Measurements from ENCODE around the gene PTPRH.
"Not testable (repeated sequence)": the region's sequence is repeated elsewhere in the genome, so short reads cannot be mapped to it uniquely, and the experiment has no call there.

PTPRH gene

DNA sequence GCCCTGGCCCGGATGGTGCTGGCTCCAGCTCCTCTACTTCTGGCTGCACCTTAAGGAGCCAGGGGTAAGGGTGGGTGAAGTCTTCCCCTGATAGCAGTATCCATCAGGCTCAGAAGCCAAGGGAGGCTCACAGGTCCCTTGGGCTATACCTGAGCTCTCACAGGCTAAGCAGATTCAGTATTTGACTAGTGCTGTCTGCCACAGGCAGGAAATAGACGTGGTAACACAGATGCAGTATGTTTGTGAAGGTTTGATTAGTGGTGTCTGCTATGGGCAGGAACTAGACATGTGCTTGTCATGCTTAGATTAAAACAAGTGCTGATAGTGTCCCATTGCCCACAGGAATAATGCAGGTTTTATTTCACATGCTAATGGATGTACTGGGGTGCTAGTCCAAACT, 33.2 kb downstream of the PTPRH start:
- DNase-seq = no peak

- no peak for DNase-seq
These were observed 34.0 kb downstream of the PTPRH start for GRCh38 chr19:55175117-55175867.

DNA sequence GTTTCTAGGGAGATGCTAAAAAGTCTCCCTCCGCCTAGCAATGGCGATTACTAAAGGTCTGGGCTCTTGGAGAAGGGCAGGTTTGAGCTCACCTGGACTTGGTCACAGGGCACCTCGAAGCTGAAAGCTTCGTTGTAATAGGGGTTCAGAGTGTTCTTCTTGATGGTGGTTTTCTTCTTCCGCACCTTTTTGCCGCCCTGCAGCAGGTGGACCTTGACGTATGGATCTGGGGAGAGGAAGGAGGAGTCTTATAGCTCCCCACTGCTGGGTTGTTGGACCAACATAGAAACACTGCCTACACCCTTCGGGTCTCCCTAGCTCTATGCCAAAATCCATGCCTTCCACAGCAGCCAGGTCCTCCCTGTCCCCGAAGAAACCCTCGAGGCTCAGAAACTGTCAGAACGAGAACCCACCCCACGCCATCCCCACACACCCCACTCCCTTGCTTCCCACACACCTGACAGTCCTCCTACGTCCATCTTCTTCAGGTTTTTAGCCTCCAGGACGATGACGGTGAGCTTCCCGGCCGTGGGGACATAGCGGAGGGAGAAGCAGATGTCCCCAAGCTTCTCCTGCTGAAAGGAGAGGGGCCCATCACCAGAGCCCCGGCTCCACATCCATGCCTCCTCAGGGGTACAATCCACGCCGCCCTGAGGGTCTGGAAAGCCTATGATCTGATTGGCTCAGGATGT, 34.7 kb downstream of the PTPRH start:
- DNase-seq = no peak

- DNase-seq = no peak
These were observed 35.4 kb downstream of the PTPRH start for GRCh38 chr19:55173714-55174409.

GRCh38 chr19:55173186-55173713, 36.1 kb downstream of the PTPRH start:
- DNase-seq = no peak

- DNase-seq = no peak
These were observed 36.6 kb downstream of the PTPRH start for GRCh38 chr19:55172741-55173140.

- DNase-seq = not testable (repeated sequence)
These were observed 37.0 kb downstream of the PTPRH start for GRCh38 chr19:55172318-55172717.

- no peak for DNase-seq
These were observed 37.9 kb downstream of the PTPRH start for GRCh38 chr19:55171440-55171839.

DNA sequence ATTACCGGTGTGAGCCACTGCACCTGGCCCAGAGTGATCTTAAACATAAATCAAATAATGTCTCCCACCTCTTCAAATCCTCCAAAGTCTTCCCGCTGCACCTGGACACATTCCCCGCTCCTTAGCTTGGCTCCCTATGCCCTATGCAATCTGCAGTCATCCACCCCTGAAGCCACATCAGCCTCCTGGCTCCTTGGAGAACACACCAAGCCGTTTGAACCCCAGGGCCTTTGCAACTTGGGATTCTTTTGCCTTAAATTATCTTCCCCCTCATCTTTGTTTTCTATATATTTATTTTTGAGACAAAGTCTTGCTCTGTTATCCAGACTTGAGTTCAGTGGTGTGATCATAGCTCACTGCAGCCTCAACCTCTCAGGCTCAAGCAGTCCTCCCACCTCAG, 40.2 kb downstream of the PTPRH start:
- DNase-seq = no peak

- peak; percentile 92 for DNase-seq
These were observed 42.6 kb downstream of the PTPRH start, which contains the start of gene DNAAF3 for GRCh38 chr19:55166530-55167268. Gene DNAAF3, minus strand, starts transcription at chr19:55166613. Its CDS starts 200 bp downstream, at chr19:55166413.

- peak; percentile 73 for DNase-seq
These were observed 43.3 kb downstream of the PTPRH start for GRCh38 chr19:55165952-55166529.

DNA sequence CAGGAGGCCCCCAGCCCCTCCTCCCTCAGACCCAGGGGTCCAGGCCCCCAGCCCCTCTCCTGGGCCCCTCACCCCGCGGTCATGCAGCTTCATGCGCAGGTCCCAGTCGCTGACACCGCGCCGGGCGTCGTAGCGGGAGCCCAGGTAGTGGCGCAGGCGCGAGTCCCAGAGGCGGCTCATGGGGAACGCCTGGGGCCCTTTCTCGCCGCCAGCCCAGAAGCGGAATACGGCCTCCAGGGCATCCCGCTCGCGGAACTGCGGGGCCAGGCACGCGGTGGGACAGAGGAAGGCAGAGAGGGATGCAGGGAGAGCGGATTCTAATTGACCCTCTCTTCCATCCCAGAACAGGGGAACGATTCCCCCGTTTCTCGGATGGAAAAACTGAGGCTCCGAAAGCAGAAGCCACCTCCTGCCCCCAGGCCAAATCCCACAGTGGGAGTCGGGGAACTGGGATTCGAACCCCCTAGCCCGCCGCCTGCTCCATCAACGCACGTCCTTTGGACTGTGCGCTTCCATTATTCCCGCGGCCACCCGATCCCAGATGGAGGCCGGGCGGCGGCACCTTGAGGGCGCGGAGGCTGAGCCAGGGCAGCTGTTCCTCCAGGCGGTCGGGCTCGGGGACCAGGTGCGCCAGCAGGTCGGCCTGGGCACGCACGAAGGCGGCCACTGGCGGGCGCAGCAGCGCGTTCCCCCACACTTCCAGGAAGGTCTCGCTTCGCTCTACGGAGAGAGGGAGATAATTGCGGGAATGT, 47.6 kb downstream of the PTPRH start:
- DNase-seq = no peak

- no peak for DNase-seq
These were observed 48.3 kb downstream of the PTPRH start for GRCh38 chr19:55160986-55161365.

- DNase-seq = peak; percentile 52
These were observed 48.9 kb downstream of the PTPRH start for GRCh38 chr19:55160128-55160985.

GRCh38 chr19:55158848-55159749, 50.2 kb downstream of the PTPRH start:
- DNase-seq = no peak

- DNase-seq = no peak
These were observed 50.9 kb downstream of the PTPRH start for GRCh38 chr19:55158423-55158822.

- DNase-seq = no peak
These were observed 52.0 kb downstream of the PTPRH start, which contains the start of gene TNNI3 for GRCh38 chr19:55157064-55157908. Gene TNNI3, minus strand, starts transcription at chr19:55157732. Its CDS starts 143 bp downstream, at chr19:55157589.

Measured in DMS 273 treated with DMSO at 0.1 percent for 48 hours (cell line).